Osteoblast (primary cell): ENCODE measurements around the gene TGM1. TPM values are rescaled to one million over a fixed set of nuclear protein-coding genes. Genes with fewer than 3 reads are reported as not detected.
A peak's percentile ranks its signal among the peaks of the same experiment; 100 is the strongest.

ENCODE experiments used
- DNase-seq: peaks from one replicate; pipeline ENCODE4 v3.0.0; 2011; ENCODE audit warnings: low spot score, mixed read lengths; ENCODE audit not compliant: insufficient read length; ENCODE audit errors: missing footprints
- H2AFZ ChIP-seq: 2 replicates; pipeline ENCODE4 v1.6.0; 2011; ENCODE audit warnings: mild to moderate bottlenecking, low read length
- H3K27ac ChIP-seq: 2 replicates; pipeline ENCODE4 v1.5.1; 2011; ENCODE audit warnings: mild to moderate bottlenecking, low read depth, low read length, moderate library complexity
- H3K27me3 ChIP-seq: 2 replicates; pipeline ENCODE4 v1.6.0; 2012; ENCODE audit warnings: mild to moderate bottlenecking, control low read depth, inconsistent platforms, low read length, moderate library complexity; ENCODE audit not compliant: insufficient read depth
- H3K36me3 ChIP-seq: 2 replicates; pipeline ENCODE4 v1.5.1; 2011; ENCODE audit warnings: mild to moderate bottlenecking, low read length, control low read depth, moderate library complexity; ENCODE audit not compliant: insufficient read depth
- H3K4me1 ChIP-seq: 2 replicates; pipeline ENCODE4 v1.5.1; 2011; ENCODE audit warnings: mild to moderate bottlenecking, low read length, control low read depth, moderate library complexity; ENCODE audit not compliant: insufficient read depth
- H3K4me2 ChIP-seq: 2 replicates; pipeline ENCODE4 v1.6.0; 2011; ENCODE audit warnings: mild to moderate bottlenecking, low read length; ENCODE audit not compliant: insufficient read depth
- H3K4me3 ChIP-seq: fragments of 200-600 bp; sonication (generic); 3 replicates; pipeline ENCODE4 v1.5.1; 2012; ENCODE audit warnings: mild to moderate bottlenecking, low read length, inconsistent platforms; ENCODE audit not compliant: insufficient read depth
- H3K79me2 ChIP-seq: 2 replicates; pipeline ENCODE4 v1.6.0; 2012; ENCODE audit warnings: mild to moderate bottlenecking, low read length, control low read depth, inconsistent platforms; ENCODE audit not compliant: insufficient read depth
- H3K9me3 ChIP-seq: 2 replicates; pipeline ENCODE4 v1.5.1; 2011; ENCODE audit warnings: low read depth, low read length, control low read depth
- H4K20me1 ChIP-seq: 2 replicates; pipeline ENCODE4 v1.6.0; 2012; ENCODE audit warnings: mild to moderate bottlenecking, low read length, control low read depth; ENCODE audit not compliant: insufficient read depth
- total RNA-seq: library from RNA; depleted of rRNA; stranded (reverse); fragments of >200 nt; gene quantifications from 2 replicates; pipeline ENCODE4 v1.2.3, GENCODE V29; 2012
- TF ChIP-seq, protein P1 (sequence below): IDR thresholded peaks from 2 replicates; pipeline ENCODE4 v1.5.1; 2011; ENCODE audit warnings: mild to moderate bottlenecking, low read depth, low read length, moderate library complexity; ENCODE audit errors: extremely low read depth

The TGM1 gene
- total RNA-seq, 1 donor = 0.36 TPM

DNA sequence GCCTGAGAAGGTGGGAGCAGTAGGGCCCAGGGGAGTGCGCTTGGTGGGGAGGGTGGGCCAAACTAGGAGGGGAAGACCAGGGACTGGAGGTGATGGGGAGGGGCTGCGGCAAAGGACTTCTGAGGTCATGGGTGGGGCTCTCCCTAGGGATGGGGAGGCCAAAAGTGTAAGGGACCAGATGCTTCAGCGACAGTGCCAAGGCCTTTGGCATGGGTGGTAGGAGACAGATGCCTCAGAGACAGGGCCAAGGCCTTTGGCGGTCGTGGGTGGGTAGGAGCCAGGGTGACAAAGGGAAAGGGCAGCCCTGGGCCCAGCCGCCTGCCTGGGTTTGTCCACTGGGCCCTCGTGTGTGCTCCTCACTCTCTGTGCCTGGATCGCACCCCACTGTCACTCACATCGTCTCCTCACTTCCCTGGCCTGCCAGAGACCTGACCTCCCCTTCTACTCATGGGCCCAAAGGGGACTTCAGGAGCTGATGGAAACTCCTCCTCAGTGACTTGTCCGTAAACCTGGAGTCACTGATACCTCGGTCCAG is 21.6 kb upstream of the TGM1 start:
- Histone ChIP-seq H3K4me3 (no peak overlapping the region), H3K4me1 (peaks cover 6% of the 10 kb centered on the region), H3K9me3 (no peaks in the 10 kb centered on the region), H4K20me1 (no peaks in the 10 kb centered on the region), H3K79me2 (no peaks in the 10 kb centered on the region), H3K4me2 (no peak overlapping the region), H2AFZ (no peak overlapping the region), H3K36me3 (peaks cover 4% of the 10 kb centered on the region), H3K27me3 (no peaks in the 10 kb centered on the region), H3K27ac (no peak overlapping the region)
- DNase-seq = no peak
- TF ChIP-seq, protein P1, sequence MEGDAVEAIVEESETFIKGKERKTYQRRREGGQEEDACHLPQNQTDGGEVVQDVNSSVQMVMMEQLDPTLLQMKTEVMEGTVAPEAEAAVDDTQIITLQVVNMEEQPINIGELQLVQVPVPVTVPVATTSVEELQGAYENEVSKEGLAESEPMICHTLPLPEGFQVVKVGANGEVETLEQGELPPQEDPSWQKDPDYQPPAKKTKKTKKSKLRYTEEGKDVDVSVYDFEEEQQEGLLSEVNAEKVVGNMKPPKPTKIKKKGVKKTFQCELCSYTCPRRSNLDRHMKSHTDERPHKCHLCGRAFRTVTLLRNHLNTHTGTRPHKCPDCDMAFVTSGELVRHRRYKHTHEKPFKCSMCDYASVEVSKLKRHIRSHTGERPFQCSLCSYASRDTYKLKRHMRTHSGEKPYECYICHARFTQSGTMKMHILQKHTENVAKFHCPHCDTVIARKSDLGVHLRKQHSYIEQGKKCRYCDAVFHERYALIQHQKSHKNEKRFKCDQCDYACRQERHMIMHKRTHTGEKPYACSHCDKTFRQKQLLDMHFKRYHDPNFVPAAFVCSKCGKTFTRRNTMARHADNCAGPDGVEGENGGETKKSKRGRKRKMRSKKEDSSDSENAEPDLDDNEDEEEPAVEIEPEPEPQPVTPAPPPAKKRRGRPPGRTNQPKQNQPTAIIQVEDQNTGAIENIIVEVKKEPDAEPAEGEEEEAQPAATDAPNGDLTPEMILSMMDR = no peak

DNA sequence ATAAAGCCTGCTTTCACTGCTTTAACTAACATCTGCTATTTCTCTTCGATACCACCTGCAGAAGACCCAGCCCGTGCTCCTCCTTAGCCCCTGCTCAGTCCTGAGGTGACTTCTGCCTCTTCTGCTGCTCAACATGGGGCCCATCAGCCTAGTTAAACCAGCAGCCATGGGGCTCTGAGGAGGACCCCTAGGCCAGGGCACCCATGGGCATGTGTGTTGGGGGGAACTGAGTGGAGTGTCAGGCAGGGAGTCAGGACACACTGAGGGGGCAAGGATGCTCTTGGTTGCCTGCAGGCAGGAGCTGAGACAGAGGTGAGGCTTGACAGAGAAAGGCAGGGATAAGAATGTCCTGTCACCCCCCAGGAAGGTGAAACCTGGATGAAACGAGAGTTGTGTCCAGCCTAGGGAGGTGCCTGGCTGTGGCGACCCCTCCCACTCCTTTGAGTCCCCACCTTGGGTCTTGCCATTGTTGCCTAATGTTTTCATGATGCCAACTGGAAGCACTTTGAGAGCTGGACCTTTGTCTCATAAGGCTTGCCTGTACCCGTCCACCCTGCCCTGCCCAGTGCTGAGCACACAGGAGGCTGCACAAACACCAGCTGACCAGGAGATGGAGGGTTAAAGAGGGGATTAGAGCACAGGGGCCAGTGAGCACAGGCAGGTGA is 21.0 kb upstream of the TGM1 start:
- Histone ChIP-seq H3K4me1 (peaks cover 12% of the 10 kb centered on the region), H3K4me3 (no peak overlapping the region), H3K79me2 (no peaks in the 10 kb centered on the region), H3K27me3 (no peaks in the 10 kb centered on the region), H3K9me3 (no peaks in the 10 kb centered on the region), H3K36me3 (no peaks in the 10 kb centered on the region), H3K27ac (no peak overlapping the region), H4K20me1 (no peaks in the 10 kb centered on the region), H2AFZ (no peak overlapping the region), H3K4me2 (no peak overlapping the region)
- peak; percentile 39 for DNase-seq
- TF ChIP-seq, protein P1 = no peak

DNA sequence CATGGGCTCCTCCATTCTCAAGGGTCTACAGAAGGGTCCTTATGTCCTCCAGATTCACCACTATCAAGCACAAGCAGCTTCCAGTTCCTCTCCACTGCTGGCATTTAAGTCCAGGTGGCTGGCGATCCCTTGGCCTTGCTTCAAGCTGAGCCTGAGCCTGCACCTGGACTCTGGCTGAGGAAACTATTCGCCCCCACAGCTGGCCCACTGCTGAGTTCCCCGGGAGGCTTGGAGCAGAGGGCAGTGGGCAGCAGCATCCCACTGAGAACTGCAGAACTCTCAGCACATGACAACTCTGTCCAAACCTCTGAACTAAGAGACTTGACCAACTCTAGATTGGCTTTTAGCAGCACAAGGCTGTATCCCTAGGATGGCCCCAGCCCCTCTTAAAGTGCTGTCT is 19.8 kb upstream of the TGM1 start:
- DNase-seq = peak; percentile 47
- Histone ChIP-seq H4K20me1 (no peaks in the 10 kb centered on the region), H3K79me2 (no peaks in the 10 kb centered on the region), H3K4me1 (peaks cover 13% of the 10 kb centered on the region), H3K36me3 (no peaks in the 10 kb centered on the region), H3K4me2 (no peak overlapping the region), H3K4me3 (no peak overlapping the region), H2AFZ (no peak overlapping the region), H3K27me3 (no peaks in the 10 kb centered on the region), H3K9me3 (no peaks in the 10 kb centered on the region), H3K27ac (no peak overlapping the region)
- TF ChIP-seq, protein P1 = no peak

DNA sequence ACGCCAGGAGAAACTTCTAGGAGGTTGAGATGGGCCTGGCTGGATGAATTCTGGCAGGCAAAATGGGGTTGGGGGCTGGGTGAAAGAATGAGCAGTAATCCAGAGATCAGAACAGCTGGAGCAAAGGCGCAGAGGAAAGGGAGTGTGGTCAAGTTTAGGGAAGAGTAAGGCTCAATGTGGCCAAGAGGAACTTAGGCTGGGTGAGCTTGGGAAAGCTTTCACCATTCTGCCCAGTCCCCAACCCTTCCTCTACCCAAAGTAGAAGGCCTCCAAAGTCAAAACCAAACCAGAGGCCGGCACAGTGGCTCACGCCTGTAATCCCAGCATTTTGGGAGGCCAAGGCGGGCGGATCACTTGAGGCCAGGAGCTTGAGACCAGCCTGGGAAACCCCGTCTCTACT is 18.7 kb upstream of the TGM1 start:
- no peaks in the 10 kb centered on the region for H3K79me2 ChIP-seq
- peaks cover 13% of the 10 kb centered on the region for H3K4me1 ChIP-seq
- TF ChIP-seq, protein P1 = no peak
- H3K4me3 ChIP-seq = no peak overlapping the region
- no peak overlapping the region for H3K27ac ChIP-seq
- H4K20me1 ChIP-seq = no peaks in the 10 kb centered on the region
- no peaks in the 10 kb centered on the region for H3K27me3 ChIP-seq
- H3K36me3 ChIP-seq = no peaks in the 10 kb centered on the region
- no peak for DNase-seq
- no peaks in the 10 kb centered on the region for H3K9me3 ChIP-seq
- H2AFZ ChIP-seq = no peak overlapping the region
- H3K4me2 ChIP-seq = no peak overlapping the region
